Measurements from ENCODE around the gene MTARC2. TPM values are rescaled to one million over a fixed set of nuclear protein-coding genes. Genes with fewer than 3 reads are reported as not detected.

MTARC2 gene
- total RNA-seq, 1 experiment from 2014 or later = 15.2 TPM

DNA sequence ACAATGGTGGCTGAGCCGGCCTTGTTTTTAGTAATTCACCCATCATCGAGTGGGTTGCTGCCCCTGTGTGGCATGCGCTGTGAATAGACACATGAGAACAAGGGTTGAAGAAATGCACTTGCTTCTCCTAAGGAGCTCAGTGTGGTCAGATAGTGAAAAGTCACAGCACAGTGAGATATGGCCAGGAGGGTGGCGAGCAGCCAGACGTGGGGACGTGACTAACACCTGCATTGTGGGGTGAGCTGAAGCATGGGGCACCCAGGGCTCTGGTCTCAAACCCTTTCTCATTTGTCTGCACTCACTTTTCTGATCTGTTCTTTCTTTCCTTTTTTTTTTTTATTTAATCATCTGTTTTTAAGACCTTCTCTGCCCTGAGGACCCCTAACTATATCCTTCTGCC, 52.1 kb downstream of the MTARC2 start (continued):
- TF ChIP-seq, protein P1, sequence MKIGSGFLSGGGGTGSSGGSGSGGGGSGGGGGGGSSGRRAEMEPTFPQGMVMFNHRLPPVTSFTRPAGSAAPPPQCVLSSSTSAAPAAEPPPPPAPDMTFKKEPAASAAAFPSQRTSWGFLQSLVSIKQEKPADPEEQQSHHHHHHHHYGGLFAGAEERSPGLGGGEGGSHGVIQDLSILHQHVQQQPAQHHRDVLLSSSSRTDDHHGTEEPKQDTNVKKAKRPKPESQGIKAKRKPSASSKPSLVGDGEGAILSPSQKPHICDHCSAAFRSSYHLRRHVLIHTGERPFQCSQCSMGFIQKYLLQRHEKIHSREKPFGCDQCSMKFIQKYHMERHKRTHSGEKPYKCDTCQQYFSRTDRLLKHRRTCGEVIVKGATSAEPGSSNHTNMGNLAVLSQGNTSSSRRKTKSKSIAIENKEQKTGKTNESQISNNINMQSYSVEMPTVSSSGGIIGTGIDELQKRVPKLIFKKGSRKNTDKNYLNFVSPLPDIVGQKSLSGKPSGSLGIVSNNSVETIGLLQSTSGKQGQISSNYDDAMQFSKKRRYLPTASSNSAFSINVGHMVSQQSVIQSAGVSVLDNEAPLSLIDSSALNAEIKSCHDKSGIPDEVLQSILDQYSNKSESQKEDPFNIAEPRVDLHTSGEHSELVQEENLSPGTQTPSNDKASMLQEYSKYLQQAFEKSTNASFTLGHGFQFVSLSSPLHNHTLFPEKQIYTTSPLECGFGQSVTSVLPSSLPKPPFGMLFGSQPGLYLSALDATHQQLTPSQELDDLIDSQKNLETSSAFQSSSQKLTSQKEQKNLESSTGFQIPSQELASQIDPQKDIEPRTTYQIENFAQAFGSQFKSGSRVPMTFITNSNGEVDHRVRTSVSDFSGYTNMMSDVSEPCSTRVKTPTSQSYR (CRISPR knock-in tag; IDR thresholded peaks at IDR 0.05) = no peak

DNA sequence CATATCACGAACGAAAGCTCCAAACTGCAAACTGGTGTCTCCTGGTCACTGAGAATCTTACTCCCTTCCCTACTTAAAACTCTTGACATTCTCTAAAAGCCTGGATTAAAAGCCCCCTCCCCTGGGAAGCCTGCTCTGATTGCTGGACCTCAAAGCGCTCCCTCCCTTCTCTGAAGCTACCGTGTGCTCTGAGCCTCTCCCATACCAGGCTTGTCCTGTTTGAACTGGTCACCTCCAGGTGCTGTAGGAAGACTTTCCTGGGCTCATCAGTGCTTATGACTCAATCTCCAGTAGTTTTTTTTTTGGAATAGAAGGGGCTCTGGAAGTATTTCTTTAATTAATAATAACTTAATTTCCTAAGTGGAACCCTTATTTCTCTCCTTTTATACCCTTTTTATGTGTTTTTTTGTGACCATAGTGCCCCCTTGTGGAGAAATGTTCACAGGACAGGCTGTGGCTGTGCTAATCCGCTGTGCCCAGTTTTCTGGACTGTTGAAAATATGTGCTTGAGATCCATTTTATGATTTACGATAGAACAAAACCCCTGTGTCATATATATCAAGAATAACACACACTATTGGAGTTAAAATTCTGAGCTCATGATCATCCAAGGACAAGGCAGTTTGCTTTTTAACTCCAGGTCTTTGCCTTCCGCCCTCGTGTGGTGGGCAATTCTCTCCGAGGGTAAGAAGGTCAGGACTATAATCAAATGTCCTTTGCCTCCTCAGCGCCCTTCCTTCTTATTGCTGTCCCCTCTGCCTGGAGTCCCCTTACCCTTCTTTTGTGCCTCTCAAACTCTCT, 55.5 kb downstream of the MTARC2 start:
- ATAC-seq (peak; percentile 78), DNase-seq (ENCODE audit: low spot score) (no peak)
- ChIA-PET CTCF (interaction anchor here (0.5 to 2.1 kb wide), 14 partner anchors 9 to 532 kb away, joined by 3 to 7 read pairs (median 4); partner anchors contain the start of genes MTARC1 and MTARC2), POLR2A (no interaction called here)
- Mint-ChIP-seq H3K27ac (no peak overlapping the region), H3K27me3 (ENCODE audit: low read depth) (no peaks in the 10 kb centered on the region), H3K4me1 (peaks cover 13% of the 10 kb centered on the region), H3K4me3 (no peak overlapping the region), H3K9me3 (no peaks in the 10 kb centered on the region), H3K36me3 (peaks cover 29% of the 10 kb centered on the region)
- TF ChIP-seq, protein P2, sequence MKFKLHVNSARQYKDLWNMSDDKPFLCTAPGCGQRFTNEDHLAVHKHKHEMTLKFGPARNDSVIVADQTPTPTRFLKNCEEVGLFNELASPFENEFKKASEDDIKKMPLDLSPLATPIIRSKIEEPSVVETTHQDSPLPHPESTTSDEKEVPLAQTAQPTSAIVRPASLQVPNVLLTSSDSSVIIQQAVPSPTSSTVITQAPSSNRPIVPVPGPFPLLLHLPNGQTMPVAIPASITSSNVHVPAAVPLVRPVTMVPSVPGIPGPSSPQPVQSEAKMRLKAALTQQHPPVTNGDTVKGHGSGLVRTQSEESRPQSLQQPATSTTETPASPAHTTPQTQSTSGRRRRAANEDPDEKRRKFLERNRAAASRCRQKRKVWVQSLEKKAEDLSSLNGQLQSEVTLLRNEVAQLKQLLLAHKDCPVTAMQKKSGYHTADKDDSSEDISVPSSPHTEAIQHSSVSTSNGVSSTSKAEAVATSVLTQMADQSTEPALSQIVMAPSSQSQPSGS (CRISPR knock-in tag; IDR thresholded peaks at IDR 0.05; ENCODE audit: borderline replicate concordance, low read depth) = no peak
- TF ChIP-seq ZNF121 (CRISPR knock-in tag; IDR thresholded peaks at IDR 0.05) (no peak), TP53 (CRISPR knock-in tag; IDR thresholded peaks at IDR 0.05) (no peak), JAZF1 (CRISPR knock-in tag; IDR thresholded peaks at IDR 0.05) (no peak)
- TF ChIP-seq, protein P3, sequence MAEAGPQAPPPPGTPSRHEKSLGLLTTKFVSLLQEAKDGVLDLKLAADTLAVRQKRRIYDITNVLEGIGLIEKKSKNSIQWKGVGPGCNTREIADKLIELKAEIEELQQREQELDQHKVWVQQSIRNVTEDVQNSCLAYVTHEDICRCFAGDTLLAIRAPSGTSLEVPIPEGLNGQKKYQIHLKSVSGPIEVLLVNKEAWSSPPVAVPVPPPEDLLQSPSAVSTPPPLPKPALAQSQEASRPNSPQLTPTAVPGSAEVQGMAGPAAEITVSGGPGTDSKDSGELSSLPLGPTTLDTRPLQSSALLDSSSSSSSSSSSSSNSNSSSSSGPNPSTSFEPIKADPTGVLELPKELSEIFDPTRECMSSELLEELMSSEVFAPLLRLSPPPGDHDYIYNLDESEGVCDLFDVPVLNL (CRISPR knock-in tag; IDR thresholded peaks at IDR 0.05; ENCODE audit: borderline replicate concordance, low read depth) = no peak
- TF ChIP-seq, protein P4, sequence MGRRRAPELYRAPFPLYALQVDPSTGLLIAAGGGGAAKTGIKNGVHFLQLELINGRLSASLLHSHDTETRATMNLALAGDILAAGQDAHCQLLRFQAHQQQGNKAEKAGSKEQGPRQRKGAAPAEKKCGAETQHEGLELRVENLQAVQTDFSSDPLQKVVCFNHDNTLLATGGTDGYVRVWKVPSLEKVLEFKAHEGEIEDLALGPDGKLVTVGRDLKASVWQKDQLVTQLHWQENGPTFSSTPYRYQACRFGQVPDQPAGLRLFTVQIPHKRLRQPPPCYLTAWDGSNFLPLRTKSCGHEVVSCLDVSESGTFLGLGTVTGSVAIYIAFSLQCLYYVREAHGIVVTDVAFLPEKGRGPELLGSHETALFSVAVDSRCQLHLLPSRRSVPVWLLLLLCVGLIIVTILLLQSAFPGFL (CRISPR knock-in tag; IDR thresholded peaks at IDR 0.05; ENCODE audit: borderline replicate concordance) = no peak
- TF ChIP-seq, protein P5, sequence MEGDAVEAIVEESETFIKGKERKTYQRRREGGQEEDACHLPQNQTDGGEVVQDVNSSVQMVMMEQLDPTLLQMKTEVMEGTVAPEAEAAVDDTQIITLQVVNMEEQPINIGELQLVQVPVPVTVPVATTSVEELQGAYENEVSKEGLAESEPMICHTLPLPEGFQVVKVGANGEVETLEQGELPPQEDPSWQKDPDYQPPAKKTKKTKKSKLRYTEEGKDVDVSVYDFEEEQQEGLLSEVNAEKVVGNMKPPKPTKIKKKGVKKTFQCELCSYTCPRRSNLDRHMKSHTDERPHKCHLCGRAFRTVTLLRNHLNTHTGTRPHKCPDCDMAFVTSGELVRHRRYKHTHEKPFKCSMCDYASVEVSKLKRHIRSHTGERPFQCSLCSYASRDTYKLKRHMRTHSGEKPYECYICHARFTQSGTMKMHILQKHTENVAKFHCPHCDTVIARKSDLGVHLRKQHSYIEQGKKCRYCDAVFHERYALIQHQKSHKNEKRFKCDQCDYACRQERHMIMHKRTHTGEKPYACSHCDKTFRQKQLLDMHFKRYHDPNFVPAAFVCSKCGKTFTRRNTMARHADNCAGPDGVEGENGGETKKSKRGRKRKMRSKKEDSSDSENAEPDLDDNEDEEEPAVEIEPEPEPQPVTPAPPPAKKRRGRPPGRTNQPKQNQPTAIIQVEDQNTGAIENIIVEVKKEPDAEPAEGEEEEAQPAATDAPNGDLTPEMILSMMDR (IDR thresholded peaks at IDR 0.05) = peak; percentile 85

DNA sequence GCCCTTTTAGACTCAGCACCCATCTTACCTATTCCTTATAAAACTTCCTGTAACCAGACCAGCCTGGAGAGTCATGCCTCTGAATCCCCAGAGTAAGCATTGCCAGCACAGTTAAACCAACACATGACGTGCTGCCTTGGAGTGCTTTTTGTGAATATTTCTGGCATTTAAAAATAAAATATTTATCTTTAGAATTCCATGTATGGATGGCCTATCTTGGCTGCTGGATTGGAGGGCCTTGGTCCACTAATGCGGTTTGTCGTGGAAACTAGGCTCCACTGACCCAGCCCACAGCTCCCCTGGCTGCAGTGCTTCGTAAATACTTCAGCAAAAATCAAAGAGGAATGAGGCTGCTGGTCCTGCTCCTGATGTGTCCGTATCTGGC, 56.1 kb downstream of the MTARC2 start:
- Mint-ChIP-seq H3K4me3 (no peak overlapping the region), H3K27me3 (ENCODE audit: low read depth) (no peaks in the 10 kb centered on the region), H3K4me1 (peaks cover 16% of the 10 kb centered on the region), H3K9me3 (no peaks in the 10 kb centered on the region), H3K36me3 (peaks cover 28% of the 10 kb centered on the region), H3K27ac (no peak overlapping the region)
- ChIA-PET CTCF (interaction anchor here (0.6 to 2.1 kb wide), 2 partner anchors 29 to 532 kb away, joined by 3 to 7 read pairs; no protein-coding TSS in a partner anchor), POLR2A (no interaction called here)
- DNase-seq (ENCODE audit: low spot score) = no peak
- ATAC-seq = no peak
- TF ChIP-seq SMAD4 (CRISPR knock-in tag; IDR thresholded peaks at IDR 0.05) (no peak), TCF7 (CRISPR knock-in tag; IDR thresholded peaks at IDR 0.05; ENCODE audit: low read depth) (no peak), ETV6 (CRISPR knock-in tag; IDR thresholded peaks at IDR 0.05) (no peak)
- TF ChIP-seq, protein P6, sequence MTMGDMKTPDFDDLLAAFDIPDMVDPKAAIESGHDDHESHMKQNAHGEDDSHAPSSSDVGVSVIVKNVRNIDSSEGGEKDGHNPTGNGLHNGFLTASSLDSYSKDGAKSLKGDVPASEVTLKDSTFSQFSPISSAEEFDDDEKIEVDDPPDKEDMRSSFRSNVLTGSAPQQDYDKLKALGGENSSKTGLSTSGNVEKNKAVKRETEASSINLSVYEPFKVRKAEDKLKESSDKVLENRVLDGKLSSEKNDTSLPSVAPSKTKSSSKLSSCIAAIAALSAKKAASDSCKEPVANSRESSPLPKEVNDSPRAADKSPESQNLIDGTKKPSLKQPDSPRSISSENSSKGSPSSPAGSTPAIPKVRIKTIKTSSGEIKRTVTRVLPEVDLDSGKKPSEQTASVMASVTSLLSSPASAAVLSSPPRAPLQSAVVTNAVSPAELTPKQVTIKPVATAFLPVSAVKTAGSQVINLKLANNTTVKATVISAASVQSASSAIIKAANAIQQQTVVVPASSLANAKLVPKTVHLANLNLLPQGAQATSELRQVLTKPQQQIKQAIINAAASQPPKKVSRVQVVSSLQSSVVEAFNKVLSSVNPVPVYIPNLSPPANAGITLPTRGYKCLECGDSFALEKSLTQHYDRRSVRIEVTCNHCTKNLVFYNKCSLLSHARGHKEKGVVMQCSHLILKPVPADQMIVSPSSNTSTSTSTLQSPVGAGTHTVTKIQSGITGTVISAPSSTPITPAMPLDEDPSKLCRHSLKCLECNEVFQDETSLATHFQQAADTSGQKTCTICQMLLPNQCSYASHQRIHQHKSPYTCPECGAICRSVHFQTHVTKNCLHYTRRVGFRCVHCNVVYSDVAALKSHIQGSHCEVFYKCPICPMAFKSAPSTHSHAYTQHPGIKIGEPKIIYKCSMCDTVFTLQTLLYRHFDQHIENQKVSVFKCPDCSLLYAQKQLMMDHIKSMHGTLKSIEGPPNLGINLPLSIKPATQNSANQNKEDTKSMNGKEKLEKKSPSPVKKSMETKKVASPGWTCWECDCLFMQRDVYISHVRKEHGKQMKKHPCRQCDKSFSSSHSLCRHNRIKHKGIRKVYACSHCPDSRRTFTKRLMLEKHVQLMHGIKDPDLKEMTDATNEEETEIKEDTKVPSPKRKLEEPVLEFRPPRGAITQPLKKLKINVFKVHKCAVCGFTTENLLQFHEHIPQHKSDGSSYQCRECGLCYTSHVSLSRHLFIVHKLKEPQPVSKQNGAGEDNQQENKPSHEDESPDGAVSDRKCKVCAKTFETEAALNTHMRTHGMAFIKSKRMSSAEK (CRISPR knock-in tag; IDR thresholded peaks at IDR 0.05; ENCODE audit: borderline replicate concordance) = no peak
- TF ChIP-seq, protein P7, sequence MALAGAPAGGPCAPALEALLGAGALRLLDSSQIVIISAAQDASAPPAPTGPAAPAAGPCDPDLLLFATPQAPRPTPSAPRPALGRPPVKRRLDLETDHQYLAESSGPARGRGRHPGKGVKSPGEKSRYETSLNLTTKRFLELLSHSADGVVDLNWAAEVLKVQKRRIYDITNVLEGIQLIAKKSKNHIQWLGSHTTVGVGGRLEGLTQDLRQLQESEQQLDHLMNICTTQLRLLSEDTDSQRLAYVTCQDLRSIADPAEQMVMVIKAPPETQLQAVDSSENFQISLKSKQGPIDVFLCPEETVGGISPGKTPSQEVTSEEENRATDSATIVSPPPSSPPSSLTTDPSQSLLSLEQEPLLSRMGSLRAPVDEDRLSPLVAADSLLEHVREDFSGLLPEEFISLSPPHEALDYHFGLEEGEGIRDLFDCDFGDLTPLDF (CRISPR knock-in tag; IDR thresholded peaks at IDR 0.05) = no peak
- TF ChIP-seq, protein P8, sequence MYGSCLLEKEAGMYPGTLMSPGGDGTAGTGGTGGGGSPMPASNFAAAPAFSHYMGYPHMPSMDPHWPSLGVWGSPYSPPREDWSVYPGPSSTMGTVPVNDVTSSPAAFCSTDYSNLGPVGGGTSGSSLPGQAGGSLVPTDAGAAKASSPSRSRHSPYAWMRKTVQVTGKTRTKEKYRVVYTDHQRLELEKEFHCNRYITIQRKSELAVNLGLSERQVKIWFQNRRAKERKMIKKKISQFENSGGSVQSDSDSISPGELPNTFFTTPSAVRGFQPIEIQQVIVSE (CRISPR knock-in tag; IDR thresholded peaks at IDR 0.05; ENCODE audit: borderline replicate concordance) = no peak
